Liver (tissue), 9 donors: ENCODE measurements around the gene DET1. TPM values are rescaled to one million over a fixed set of nuclear protein-coding genes. Genes with fewer than 3 reads are reported as not detected.

ENCODE experiments used
- DNase-seq: peaks from one replicate; pipeline ENCODE4 v3.0.0-alpha.2; 2017; ENCODE audit warnings: low spot score
- H3K27ac ChIP-seq, 2 donors: one replicate each; pipeline ENCODE4 v1.7.0; 2013; ENCODE audit warnings: inconsistent platforms in 2 of 2, low read length in 2 of 2, control low read depth in 1 of 2, low read depth in 1 of 2, mild to moderate bottlenecking in 1 of 2
- H3K27me3 ChIP-seq, 4 donors: one replicate each; pipeline versions ENCODE4 v1.6.1 to v1.7.0; 2013; ENCODE audit warnings: low read length in 3 of 4, inconsistent platforms in 1 of 4, mild to moderate bottlenecking in 1 of 4, moderate library complexity in 1 of 4; ENCODE audit not compliant: control insufficient read depth in 4 of 4, insufficient read depth in 4 of 4
- H3K36me3 ChIP-seq, 4 donors: one replicate each; pipeline versions ENCODE4 v1.6.1 to v1.7.0; 2013; ENCODE audit warnings: low read length in 3 of 4, mild to moderate bottlenecking in 3 of 4, low read depth in 1 of 4, moderate library complexity in 1 of 4; ENCODE audit not compliant: control insufficient read depth in 4 of 4, insufficient read depth in 3 of 4
- H3K4me1 ChIP-seq, 4 donors: one replicate each; pipeline versions ENCODE4 v1.6.1 to v1.7.0; 2013; ENCODE audit warnings: low read length in 3 of 4, mild to moderate bottlenecking in 3 of 4, moderate library complexity in 1 of 4; ENCODE audit not compliant: control insufficient read depth in 4 of 4, insufficient read depth in 4 of 4
- H3K4me3 ChIP-seq, 3 donors: one replicate each; pipeline versions ENCODE4 v1.6.1 to v1.7.0; 2013; ENCODE audit warnings: low read length in 3 of 3, control low read depth in 1 of 3, low read depth in 1 of 3, mild to moderate bottlenecking in 1 of 3
- H3K9ac ChIP-seq, 2 donors: one replicate each; pipeline ENCODE4 v1.7.0; 2013; ENCODE audit warnings: low read length in 2 of 2, mild to moderate bottlenecking in 2 of 2, moderate library complexity in 2 of 2, control low read depth in 1 of 2, low read depth in 1 of 2
- H3K9me3 ChIP-seq, 4 donors: one replicate each; pipeline versions ENCODE4 v1.6.1 to v1.7.0; 2013; ENCODE audit warnings: low read length in 3 of 4; ENCODE audit not compliant: control insufficient read depth in 4 of 4
- CTCF ChIP-seq: fragments of 150-350 bp; IDR thresholded peaks from 2 replicates; pipeline ENCODE4 v1.5.1; 2017; ENCODE audit warnings: improper control_type of control experiment, low read depth, low read length; ENCODE audit not compliant: missing input control
- EGR1 ChIP-seq, 2 donors: IDR thresholded peaks; 2 replicates each; pipeline ENCODE4 v1.6.1; 2016 to 2018; ENCODE audit warnings: antibody characterized with exemption in 2 of 2, low read depth in 2 of 2
- FOXA1 ChIP-seq: IDR thresholded peaks from 2 replicates; pipeline ENCODE4 v1.6.1; 2016; ENCODE audit warnings: antibody characterized with exemption
- FOXA2 ChIP-seq: IDR thresholded peaks from 2 replicates; pipeline ENCODE4 v1.6.1; 2016; ENCODE audit warnings: antibody characterized with exemption
- GABPA ChIP-seq, 2 donors: IDR thresholded peaks in 1 of 2; conservative IDR thresholded peaks in 1 of 2; 2 replicates each; pipeline ENCODE4 v1.6.1; 2016; ENCODE audit warnings: antibody characterized with exemption in 2 of 2, mild to moderate bottlenecking in 1 of 2, moderate library complexity in 1 of 2
- HNF4A ChIP-seq, 2 donors: conservative IDR thresholded peaks; 2 replicates each; pipeline ENCODE4 v1.6.1; 2016; ENCODE audit warnings: antibody characterized with exemption in 2 of 2, mild to moderate bottlenecking in 2 of 2
- HNF4G ChIP-seq: IDR thresholded peaks from 2 replicates; pipeline ENCODE4 v1.6.1; 2016; ENCODE audit warnings: antibody characterized with exemption
- JUND ChIP-seq, 2 donors: IDR thresholded peaks; 2 replicates each; pipeline ENCODE4 v1.6.1; 2016; ENCODE audit warnings: antibody characterized with exemption in 2 of 2
- MAX ChIP-seq: IDR thresholded peaks from 2 replicates; pipeline ENCODE4 v1.6.1; 2016; ENCODE audit warnings: antibody characterized with exemption
- NR2F2 ChIP-seq: IDR thresholded peaks from 2 replicates; pipeline ENCODE4 v1.6.1; 2016; ENCODE audit warnings: antibody characterized with exemption
- RAD21 ChIP-seq, 2 donors: IDR thresholded peaks; 2 replicates each; pipeline ENCODE4 v1.6.1; 2016; ENCODE audit warnings: antibody characterized with exemption in 2 of 2, mild to moderate bottlenecking in 2 of 2
- REST ChIP-seq: IDR thresholded peaks from 2 replicates; pipeline ENCODE4 v1.6.1; 2016; ENCODE audit warnings: antibody characterized with exemption, mild to moderate bottlenecking
- RXRA ChIP-seq, 2 donors: IDR thresholded peaks; 2 replicates each; pipeline ENCODE4 v1.6.1; 2017 to 2018; ENCODE audit warnings: antibody characterized with exemption in 2 of 2, mild to moderate bottlenecking in 1 of 2
- SP1 ChIP-seq: IDR thresholded peaks from 2 replicates; pipeline ENCODE4 v1.6.1; 2018; ENCODE audit warnings: antibody characterized with exemption, mild to moderate bottlenecking
- TAF1 ChIP-seq: conservative IDR thresholded peaks from 2 replicates; pipeline ENCODE4 v1.6.1; 2016; ENCODE audit warnings: antibody characterized with exemption, mild to moderate bottlenecking
- YY1 ChIP-seq: IDR thresholded peaks from 2 replicates; pipeline ENCODE4 v1.6.1; 2016; ENCODE audit warnings: antibody characterized with exemption, mild to moderate bottlenecking
- ZBTB33 ChIP-seq: IDR thresholded peaks from 2 replicates; pipeline ENCODE4 v1.6.1; 2016; ENCODE audit warnings: antibody characterized with exemption
- WGBS: extraction: QIAGEN DNeasy Blood & Tissue Kit; methylation state at CpG from one replicate; pipeline ENCODE4 v1.1.7; 2013; 5-methylcytosine and 5-hydroxymethylcytosine counted together
- polyA plus RNA-seq, 2 donors: library from polyadenylated mRNA; stranded (reverse) in 1 of 2; unstranded in 1 of 2; fragments of 200-250 nt in 1 of 2; fragments of >200 nt in 1 of 2; fragmentation: Nextera tagmentation in 1 of 2; extraction: Ambion mirVana in 1 of 2; gene quantifications; one replicate each; pipeline versions ENCODE4 v1.2.1 to v1.2.3, GENCODE V29; 2013 to 2015
- total RNA-seq, 2 donors: library from RNA; depleted of rRNA; stranded (reverse); fragments of >200 nt; gene quantifications; one replicate each; pipeline ENCODE4 v1.2.3, GENCODE V29; 2014
- donor health status: healthy.
- donor health status: healthy.
- donor health status: healthy.
- donor health status: healthy.
- donor health status: healthy.

The DET1 gene
- total and polyA plus RNA-seq, 4 donors: 1.3 to 5.4 (median 2.4) TPM

GRCh38 chr15:88487178-88487795 is 59.2 kb downstream of the DET1 start (continued):
- TF ChIP-seq RAD21 (IDR thresholded peaks at IDR 0.05): no peak
- TF ChIP-seq MAX: no peak
- TF ChIP-seq GABPA (IDR thresholded peaks at IDR 0.05 in 1 of 2, conservative IDR thresholded peaks at IDR 0.05 in 1 of 2): no peak
- TF ChIP-seq SP1: no peak
- no peak for TF ChIP-seq FOXA2

- no peaks in the 10 kb centered on the region for H3K4me1 ChIP-seq
- no peak overlapping the region for H3K9ac ChIP-seq
- no peaks in the 10 kb centered on the region for H3K27me3 ChIP-seq
- H3K27ac ChIP-seq: no peak overlapping the region
- peaks cover 0 to 2% (median 0%) of the 10 kb centered on the region in 4 donors for H3K36me3 ChIP-seq
- no peak overlapping the region for H3K4me3 ChIP-seq
- 68% methylated on average over 10 of the region's 10 CpGs for WGBS
- DNase-seq: no peak
- H3K9me3 ChIP-seq: no peaks in the 10 kb centered on the region
- no peak for TF ChIP-seq HNF4G
- no peak for TF ChIP-seq EGR1 (IDR thresholded peaks at IDR 0.05; ENCODE audit: low read depth in 2 of 2)
- TF ChIP-seq REST: no peak
- no peak for TF ChIP-seq FOXA1
- TF ChIP-seq SP1: no peak
- no peak for TF ChIP-seq GABPA (IDR thresholded peaks at IDR 0.05 in 1 of 2, conservative IDR thresholded peaks at IDR 0.05 in 1 of 2)
- TF ChIP-seq ZBTB33: no peak
- TF ChIP-seq RXRA (IDR thresholded peaks at IDR 0.05): no peak
- no peak for TF ChIP-seq CTCF
- no peak for TF ChIP-seq TAF1
- no peak for TF ChIP-seq YY1
- TF ChIP-seq JUND (IDR thresholded peaks at IDR 0.05): no peak
- no peak for TF ChIP-seq FOXA2
- no peak for TF ChIP-seq NR2F2
- no peak for TF ChIP-seq HNF4A (conservative IDR thresholded peaks at IDR 0.05)
Observed at GRCh38 chr15:88484682-88485331, 61.7 kb downstream of the DET1 start.
